HepG2 (cell line): ENCODE results near the gene ZNF597. TPM values are rescaled to one million over a fixed set of nuclear protein-coding genes. Genes with fewer than 3 reads are reported as not detected.

Experiments
- ARID4A ChIP-seq: sonication (generic); formaldehyde crosslinking; IDR thresholded peaks from 2 replicates; pipeline ENCODE4 v1.5.0; 2020; ENCODE audit warnings: mild to moderate bottlenecking, missing genetic modification reagents, borderline replicate concordance
- CEBPB ChIP-seq: IDR thresholded peaks from 2 replicates; pipeline ENCODE4 v1.6.1; 2011; ENCODE audit warnings: low read depth, low read length, improper control_type of control experiment, borderline replicate concordance
- CEBPG ChIP-seq: IDR thresholded peaks from 2 replicates; pipeline ENCODE4 v1.6.1; 2016
- FOXK1 ChIP-seq: sonication (generic); formaldehyde crosslinking; IDR thresholded peaks from 2 replicates; pipeline ENCODE4 v1.4.0; 2020; ENCODE audit warnings: low read depth, missing genetic modification reagents, borderline replicate concordance
- HNF1A ChIP-seq, 2 experiments: sonication (generic) in 1 of 2; formaldehyde crosslinking in 1 of 2; IDR thresholded peaks; 2 replicates each; pipeline versions ENCODE4 v1.4.0 to v1.6.1; 2016 to 2020; ENCODE audit warnings: borderline replicate concordance in 1 of 2, low read depth in 1 of 2, mild to moderate bottlenecking in 1 of 2, missing genetic modification reagents in 1 of 2
- HNF1B ChIP-seq: sonication (generic); formaldehyde crosslinking; IDR thresholded peaks from 2 replicates; pipeline ENCODE4 v1.5.1; 2020; ENCODE audit warnings: mild to moderate bottlenecking, moderate library complexity, missing genetic modification reagents
- ISX ChIP-seq: sonication (generic); formaldehyde crosslinking; conservative IDR thresholded peaks from 2 replicates; pipeline ENCODE4 v1.5.0; 2020; ENCODE audit warnings: missing genetic modification reagents
- LBX2 ChIP-seq: sonication (generic); formaldehyde crosslinking; IDR thresholded peaks from 2 replicates; pipeline ENCODE4 v1.5.0; 2020; ENCODE audit warnings: missing genetic modification reagents, mild to moderate bottlenecking, borderline replicate concordance
- NCOA1 ChIP-seq: sonication (generic); formaldehyde crosslinking; IDR thresholded peaks from 2 replicates; pipeline ENCODE4 v1.9.0; 2021; ENCODE audit warnings: missing genetic modification reagents
- NCOR1 ChIP-seq: fragments of 200-600 bp; sonication (generic); IDR thresholded peaks from 2 replicates; pipeline ENCODE4 v1.7.0; 2017; ENCODE audit warnings: antibody characterized with exemption, low read length, borderline replicate concordance
- SOX6 ChIP-seq, 2 experiments: fragments of 450-650 bp in 1 of 2; sonication (generic) in 1 of 2; formaldehyde crosslinking in 1 of 2; IDR thresholded peaks; 2 replicates each; pipeline versions ENCODE4 v1.4.0 to v1.6.1; 2017 to 2020; ENCODE audit warnings: antibody characterized with exemption in 1 of 2, mild to moderate bottlenecking in 1 of 2, missing genetic modification reagents in 1 of 2
- TFDP1 ChIP-seq: IDR thresholded peaks from 2 replicates; pipeline ENCODE4 v1.6.1; 2016; ENCODE audit warnings: missing compliant biosample characterization, missing genetic modification reagents, borderline replicate concordance
- ZNF335 ChIP-seq: sonication (generic); formaldehyde crosslinking; IDR thresholded peaks from 2 replicates; pipeline ENCODE4 v1.4.0; 2020; ENCODE audit warnings: missing genetic modification reagents
- polyA plus RNA-seq, 8 experiments: library from polyadenylated mRNA; depleted of rRNA in 3 of 8; stranded (reverse) in 7 of 8; unstranded in 1 of 8; fragments of >200 nt; fragmentation: Illumina TruSeq in 4 of 8; extraction: Trizol in 4 of 8; gene quantifications; 2 replicates each; pipeline versions ENCODE4 v1.2.1 to v1.2.3, GENCODE V29; 2011 to 2016; ENCODE audit warnings: low read depth in 4 of 8, missing spikeins in 1 of 8, mixed read lengths in 1 of 8; ENCODE audit not compliant: insufficient read depth in 1 of 8
- total RNA-seq, 5 experiments: library from RNA; depleted of rRNA; stranded (reverse); fragments of >200 nt; fragmentation: Illumina TruSeq; extraction: Trizol; gene quantifications; 2 replicates each; pipeline ENCODE4 v1.2.3, GENCODE V29; 2016; ENCODE audit warnings: low read depth in 1 of 5

ZNF597 gene
- total and polyA plus RNA-seq, 2 of the 13 experiments (the other 11 are each of a cell fraction or from before 2014, with no cell fraction given) = 1.3 to 2.4 TPM

DNA sequence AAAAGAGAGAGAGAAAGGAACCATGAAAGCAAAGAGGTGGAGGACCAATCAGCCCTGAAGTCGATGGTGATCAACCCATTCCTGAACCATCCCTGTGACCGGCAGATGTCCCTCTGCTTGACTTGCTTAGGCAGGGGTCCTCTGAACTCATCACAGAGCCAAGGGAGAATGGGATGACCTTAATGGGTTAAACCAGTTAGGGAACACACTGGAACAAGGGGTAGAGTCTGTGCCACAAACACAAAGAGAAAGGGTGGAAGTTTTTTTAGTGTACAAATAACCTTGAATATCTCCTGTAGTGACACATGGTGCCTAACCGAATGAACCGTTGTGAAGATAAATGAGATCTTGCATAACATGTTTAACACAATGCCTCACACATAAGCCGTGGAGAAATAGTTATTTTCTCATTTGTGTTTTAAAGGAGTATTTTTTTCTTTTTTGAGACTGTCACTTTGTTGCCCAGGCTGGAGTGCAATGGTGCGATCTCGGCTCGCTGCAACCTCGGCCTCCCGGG is 11.4 kb upstream of the ZNF597 start (continued):
- TF ChIP-seq TFDP1 (no peak), ZNF335 (no peak), ARID4A (peak; percentile 11; the same call in 1 of the 2 replicates), NCOR1 (no peak), SOX6 (IDR thresholded peaks at IDR 0.05) (no peak), SOX6 (CRISPR knock-in tag; IDR thresholded peaks at IDR 0.05) (peak; percentile 47; the same call in 1 of the 2 replicates), ISX (no peak), LBX2 (no peak), NCOA1 (CRISPR knock-in tag) (0 out of 2 replicates have a peak, but pooled peaks have one; percentile 32), HNF1A (IDR thresholded peaks at IDR 0.05; ENCODE audit: low read depth) (no peak), HNF1A (CRISPR knock-in tag; IDR thresholded peaks at IDR 0.05; ENCODE audit: borderline replicate concordance) (0 out of 2 replicates have a peak, but pooled peaks have one; percentile 13), CEBPB (peak; percentile 43; the same call in 1 of the 2 replicates), HNF1B (CRISPR knock-in tag) (no peak), CEBPG (CRISPR knock-in tag) (peak; percentile 66), FOXK1 (CRISPR knock-in tag) (no peak)
